B cell (primary cell): Measurements from ENCODE around the gene PLCXD1. TPM values are rescaled to one million over a fixed set of nuclear protein-coding genes. Genes with fewer than 3 reads are reported as not detected.

Experiments used
- ATAC-seq: fragments of 200-7000 bp; cut with Tn5 transposase; one replicate; pipeline ENCODE4 v1.10.0; 2021; ENCODE audit warnings: low read depth, mild to moderate bottlenecking, moderate number of reproducible peaks, moderate library complexity
- CTCF ChIA-PET: fragments of 350-600 bp; sonication (Branson Sonifier 250); formaldehyde crosslinking; loops from one replicate; lab custom pipeline; 2021; ENCODE audit warnings: antibody characterized with exemption, inconsistent platforms; lab: Charles Lee
- POLR2A ChIA-PET: fragments of 350-600 bp; sonication (Branson Sonifier 250); formaldehyde crosslinking; loops from one replicate; lab custom pipeline; 2021; ENCODE audit warnings: antibody characterized with exemption; lab: Charles Lee
- DNase-seq: peaks from one replicate; pipeline ENCODE4 v3.0.0; 2013
- H2AFZ ChIP-seq: 2 replicates; pipeline ENCODE4 v1.6.1; 2012; ENCODE audit warnings: mild to moderate bottlenecking, low read depth, low read length; ENCODE audit not compliant: insufficient read depth, poor library complexity, severe bottlenecking
- H3K27ac ChIP-seq, 2 donors: 1 replicate in 1 of 2; 2 replicates in 1 of 2; pipeline ENCODE4 v1.5.1; 2012 to 2013; ENCODE audit warnings: low read length in 2 of 2, mild to moderate bottlenecking in 2 of 2, moderate library complexity in 1 of 2
- H3K27me3 ChIP-seq, 4 experiments: fragments of 200-600 bp in 1 of 4; sonication (generic) in 1 of 4; replicated peaks in 1 of 4; 1 replicate in 2 of 4; 2 replicates in 2 of 4; pipeline versions ENCODE4 v1.6.1 to v1.7.0; 2013 to 2016; ENCODE audit warnings: low read length in 3 of 4, mild to moderate bottlenecking in 2 of 4, mixed read lengths in 1 of 4, moderate library complexity in 1 of 4; ENCODE audit not compliant: insufficient read depth in 4 of 4, control insufficient read depth in 3 of 4; ENCODE audit errors: control extremely low read depth in 1 of 4
- H3K36me3 ChIP-seq, 2 experiments: replicated peaks in 1 of 2; 1 replicate in 1 of 2; 2 replicates in 1 of 2; pipeline versions ENCODE4 v1.6.1 to v1.7.1; 2013; ENCODE audit warnings: low read length in 1 of 2; ENCODE audit not compliant: insufficient read depth in 2 of 2, control insufficient read depth in 1 of 2; ENCODE audit errors: control extremely low read depth in 1 of 2, extremely low read depth in 1 of 2
- H3K4me1 ChIP-seq, 2 donors: fragments of 200-600 bp in 1 of 2; sonication (generic) in 1 of 2; 1 replicate in 1 of 2; 2 replicates in 1 of 2; pipeline versions ENCODE4 v1.5.1 to v1.6.1; 2013 to 2017; ENCODE audit warnings: low read length in 2 of 2; ENCODE audit not compliant: control insufficient read depth in 2 of 2, insufficient read depth in 2 of 2
- H3K4me2 ChIP-seq: replicated peaks from 2 replicates; pipeline ENCODE3; 2012; ENCODE audit warnings: mild to moderate bottlenecking, low read depth, low read length; ENCODE audit not compliant: poor library complexity, severe bottlenecking
- H3K4me3 ChIP-seq, 5 experiments: fragments of 200-600 bp in 1 of 5; sonication (generic) in 1 of 5; 1 replicate in 3 of 5; 2 replicates in 2 of 5; pipeline versions ENCODE4 v1.5.1 to v1.7.0; 2011 to 2016; ENCODE audit warnings: low read length in 4 of 5, mild to moderate bottlenecking in 4 of 5, low read depth in 2 of 5, control low read depth in 1 of 5, moderate library complexity in 1 of 5; ENCODE audit not compliant: insufficient read depth in 1 of 5; ENCODE audit errors: control extremely low read depth in 1 of 5, extremely low read depth in 1 of 5
- H3K79me2 ChIP-seq: fragments of 200-600 bp; sonication (generic); one replicate; pipeline ENCODE4 v1.6.0; 2016; ENCODE audit warnings: low read length; ENCODE audit not compliant: control insufficient read depth, insufficient read depth
- H3K9ac ChIP-seq: fragments of 200-600 bp; sonication (generic); 2 replicates; pipeline ENCODE4 v1.6.1; 2017; ENCODE audit warnings: mild to moderate bottlenecking, low read length, moderate library complexity
- H3K9me3 ChIP-seq, 3 donors: one replicate each; pipeline versions ENCODE4 v1.6.1 to v1.7.1; 2013; ENCODE audit warnings: low read length in 2 of 3; ENCODE audit not compliant: control insufficient read depth in 2 of 3, insufficient read depth in 1 of 3; ENCODE audit errors: control extremely low read depth in 1 of 3
- H4K20me1 ChIP-seq: 2 replicates; pipeline ENCODE4 v1.6.0; 2012; ENCODE audit warnings: mild to moderate bottlenecking, low read length; ENCODE audit not compliant: insufficient read depth, control insufficient read depth, poor library complexity, severe bottlenecking
- H3K27ac Mint-ChIP-seq: one replicate; pipeline ENCODE4 v1.8.0; 2021; ENCODE audit warnings: mixed read lengths
- H3K27me3 Mint-ChIP-seq: one replicate; pipeline ENCODE4 v1.8.0; 2021; ENCODE audit warnings: mixed read lengths
- H3K4me1 Mint-ChIP-seq: one replicate; pipeline ENCODE4 v1.8.0; 2021; ENCODE audit warnings: mixed read lengths
- H3K4me3 Mint-ChIP-seq: one replicate; pipeline ENCODE4 v1.8.0; 2021; ENCODE audit warnings: mixed read lengths
- H3K9me3 Mint-ChIP-seq: one replicate; pipeline ENCODE4 v1.8.0; 2022; ENCODE audit warnings: mixed read lengths; ENCODE audit not compliant: insufficient read depth
- CTCF ChIP-seq: fragments of 200-600 bp; IDR thresholded peaks from one replicate; pipeline ENCODE4 v1.8.0; 2022; ENCODE audit warnings: antibody characterized with exemption, mild to moderate bottlenecking
- EZH2 ChIP-seq: IDR thresholded peaks from 2 replicates; pipeline ENCODE4 v1.6.1; 2012; ENCODE audit warnings: borderline replicate concordance, low read depth, mild to moderate bottlenecking, moderate library complexity, low read length; ENCODE audit not compliant: insufficient read depth, poor library complexity, severe bottlenecking
- WGBS: methylation state at CpG from one replicate; pipeline ENCODE4 v1.1.5; 2013; ENCODE audit warnings: missing lambda C conversion rate; ENCODE audit not compliant: insufficient coverage; 5-methylcytosine and 5-hydroxymethylcytosine counted together
- intact Hi-C: fragments of 100-400 bp; cut with micrococcal nuclease; formaldehyde crosslinking; loops from one replicate; pipeline ENCODE4 v1.10.0; 2022
- polyA plus RNA-seq: library from polyadenylated mRNA; depleted of rRNA; stranded (reverse); fragments of >200 nt; gene quantifications from 2 replicates; pipeline ENCODE4 v1.2.3, GENCODE V29; 2012
- total RNA-seq, 2 donors: library from RNA; stranded (reverse); fragments of 120-200 nt in 1 of 2; gene quantifications; 1 replicate in 1 of 2; 2 replicates in 1 of 2; pipeline versions ENCODE4 v1.2.3 to v1.2.4, GENCODE V29; 2013 to 2022

The PLCXD1 gene
- total and polyA plus RNA-seq, 2 donors (not counting 1 experiment from before 2014, with no cell fraction given) = 30.4 to 38.5 TPM

DNA sequence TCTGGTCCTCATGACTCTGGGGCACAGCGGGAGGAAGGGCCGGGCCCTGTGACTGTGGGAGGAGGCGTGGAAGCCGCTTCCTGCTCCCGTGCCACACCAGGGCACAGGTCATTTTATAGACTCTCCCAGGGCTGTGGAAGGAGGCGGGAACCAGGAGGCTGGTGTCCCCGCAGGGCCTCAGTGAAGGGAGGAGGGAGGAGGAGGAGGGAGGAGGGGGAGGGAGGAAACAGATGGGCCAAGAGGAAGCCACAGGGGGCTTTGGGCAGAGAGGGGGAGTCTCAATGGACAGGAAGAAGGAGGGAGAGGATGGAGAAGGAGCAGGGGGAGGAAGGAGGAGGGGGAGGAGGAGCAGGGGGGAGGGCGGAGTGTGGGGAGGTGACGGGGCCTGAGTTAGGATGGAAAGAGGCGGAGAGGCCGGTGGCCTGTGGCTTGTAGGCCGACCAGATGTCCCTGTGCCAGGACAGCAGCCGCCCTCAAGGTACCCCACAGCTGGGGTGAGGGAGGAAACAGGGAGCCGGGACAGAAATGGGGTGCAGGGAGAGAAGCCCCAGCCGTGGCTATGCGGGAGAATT lies 6.2 kb upstream of the PLCXD1 start:
- ChIA-PET POLR2A (no interaction called here), CTCF (no interaction called here)
- Mint-ChIP-seq H3K27ac (peak overlapping the region; percentile 37), H3K4me1 (peaks cover 18% of the 10 kb centered on the region), H3K9me3 (no peaks in the 10 kb centered on the region), H3K27me3 (no peaks in the 10 kb centered on the region), H3K4me3 (peak overlapping the region; percentile 78)
- intact Hi-C loops = no loop called here
- Histone ChIP-seq H4K20me1 (no peaks in the 10 kb centered on the region), H3K4me3 (peak overlapping the region in 1 of 5 experiments; percentile 43), H3K27ac (no peak overlapping the region), H2AFZ (peak overlapping the region; percentile 85), H3K4me1 (peaks cover 19 to 24% of the 10 kb centered on the region in 2 donors), H3K36me3 (no peaks in the 10 kb centered on the region), H3K4me2 (peak overlapping the region; percentile 99), H3K9me3 (no peaks in the 10 kb centered on the region), H3K27me3 (peaks cover 0 to 22% (median 0%) of the 10 kb centered on the region in 4 experiments), H3K79me2 (no peaks in the 10 kb centered on the region), H3K9ac (no peak overlapping the region)
- WGBS = 10% methylated on average over 10 of the region's 16 CpGs
- TF ChIP-seq CTCF (no peak), EZH2 (no peak)
- DNase-seq (no peak), ATAC-seq (no peak)

GRCh38 chrX:275476-275966 lies 5.7 kb upstream of the PLCXD1 start:
- H3K36me3 ChIP-seq = no peaks in the 10 kb centered on the region
- peaks cover 0 to 22% (median 0%) of the 10 kb centered on the region in 4 experiments for H3K27me3 ChIP-seq
- POLR2A ChIA-PET = no interaction called here
- ATAC-seq (peak; percentile 11), DNase-seq (no peak)
- H3K79me2 ChIP-seq = no peaks in the 10 kb centered on the region
- H3K4me3 Mint-ChIP-seq = peak overlapping the region; percentile 78
- peaks cover 18% of the 10 kb centered on the region for H3K4me1 Mint-ChIP-seq
- no peak overlapping the region for H3K27ac ChIP-seq
- no peaks in the 10 kb centered on the region for H4K20me1 ChIP-seq
- WGBS = 13% methylated on average over 32 of the region's 32 CpGs
- peak overlapping the region; percentile 85 for H2AFZ ChIP-seq
- H3K4me2 ChIP-seq = peak overlapping the region; percentile 99
- H3K9me3 Mint-ChIP-seq = no peaks in the 10 kb centered on the region
- TF ChIP-seq CTCF (no peak), EZH2 (no peak)
- H3K4me1 ChIP-seq = peaks cover 19 to 24% of the 10 kb centered on the region in 2 donors
- CTCF ChIA-PET = no interaction called here
- no peaks in the 10 kb centered on the region for H3K9me3 ChIP-seq
- no peaks in the 10 kb centered on the region for H3K27me3 Mint-ChIP-seq
- peak overlapping the region; percentile 74 for H3K9ac ChIP-seq
- intact Hi-C loops = no loop called here
- peak overlapping the region; percentile 28 to 75 (median 56) for H3K4me3 ChIP-seq
- H3K27ac Mint-ChIP-seq = no peak overlapping the region
